Anterior cingulate cortex (tissue), 58 donors: ENCODE measurements around the gene RGS3.
"Not testable (repeated sequence)": the region's sequence is repeated elsewhere in the genome, so short reads cannot be mapped to it uniquely, and the experiment has no call there.

ENCODE experiments used
- DNase-seq, 58 donors: peaks; one replicate each; lab custom pipeline; 2025; lab: John Stamatoyannopoulos, UW

The RGS3 gene

GRCh38 chr9:113484258-113484730 is 20.8 kb downstream of the RGS3 start:
- peak in 1 of 58 donors; percentile 70 for DNase-seq

- no peak for DNase-seq
Observed at GRCh38 chr9:113485761-113486115, 22.2 kb downstream of the RGS3 start.

- DNase-seq = no peak
Observed at GRCh38 chr9:113486327-113486726, 22.8 kb downstream of the RGS3 start.

- no peak for DNase-seq
Observed at GRCh38 chr9:113488071-113488470, 24.5 kb downstream of the RGS3 start.

- DNase-seq = no peak
Observed at GRCh38 chr9:113488490-113488889, 25.0 kb downstream of the RGS3 start.

- not testable (repeated sequence) for DNase-seq
Observed at GRCh38 chr9:113491147-113491546, 27.6 kb downstream of the RGS3 start.

GRCh38 chr9:113492343-113493202 is 29.0 kb downstream of the RGS3 start:
- no peak for DNase-seq

- no peak for DNase-seq
Observed at GRCh38 chr9:113493203-113493520, 29.6 kb downstream of the RGS3 start.

- no peak for DNase-seq
Observed at GRCh38 chr9:113495526-113495925, 32.0 kb downstream of the RGS3 start.

- no peak for DNase-seq
Observed at GRCh38 chr9:113497051-113497450, 33.5 kb downstream of the RGS3 start.

GRCh38 chr9:113499153-113499875 is 35.8 kb downstream of the RGS3 start:
- DNase-seq = no peak

- DNase-seq = no peak
Observed at GRCh38 chr9:113499876-113500497, 36.5 kb downstream of the RGS3 start.

- DNase-seq = peak in 2 of 58 donors; percentile 10 to 20
Observed at GRCh38 chr9:113501129-113501686, 37.7 kb downstream of the RGS3 start.

- no peak for DNase-seq
Observed at GRCh38 chr9:113501852-113502251, 38.3 kb downstream of the RGS3 start.

GRCh38 chr9:113502427-113503034 is 39.0 kb downstream of the RGS3 start:
- DNase-seq = peak in 1 of 58 donors; percentile 8

GRCh38 chr9:113503131-113503541 is 39.6 kb downstream of the RGS3 start:
- no peak for DNase-seq

- no peak for DNase-seq
Observed at GRCh38 chr9:113503613-113504211, 40.2 kb downstream of the RGS3 start.

- DNase-seq = no peak
Observed at GRCh38 chr9:113504725-113505590, 41.4 kb downstream of the RGS3 start.

- peak in 27 of 58 donors; percentile 17 to 75 (median 31) for DNase-seq
Observed at GRCh38 chr9:113506090-113506589, 42.6 kb downstream of the RGS3 start.
